ENCODE measurements around the gene ST6GALNAC3.

Gene ST6GALNAC3

GRCh38 chr1:76377247-76377646 lies 302.7 kb downstream of the ST6GALNAC3 start:
- H3K9ac ChIP-seq (ENCODE audit: low read length) = no peak overlapping the region

GRCh38 chr1:76379506-76379905 lies 305.0 kb downstream of the ST6GALNAC3 start:
- Histone ChIP-seq H3K4me1 (ENCODE audit: control insufficient read depth, insufficient read depth, low read length) (peaks cover 9% of the 10 kb centered on the region; the same call in 1 of the 2 replicates), H3K9ac (ENCODE audit: low read length) (no peak overlapping the region), H3K36me3 (ENCODE audit: control insufficient read depth, insufficient read depth, low read length) (no peaks in the 10 kb centered on the region), H3K9me3 (ENCODE audit: control insufficient read depth, insufficient read depth, low read depth, low read length) (no peaks in the 10 kb centered on the region), H3K27me3 (ENCODE audit: control insufficient read depth, insufficient read depth, low read length) (no peaks in the 10 kb centered on the region), H3K27ac (ENCODE audit: low read depth, low read length) (no peak overlapping the region), H3K4me3 (ENCODE audit: low read depth, low read length) (no peak overlapping the region)

More at GRCh38 chr1:76377247-76377646, 302.7 kb downstream of the ST6GALNAC3 start:
- Histone ChIP-seq H3K27me3 (ENCODE audit: control insufficient read depth, insufficient read depth, low read length) (no peaks in the 10 kb centered on the region), H3K27ac (ENCODE audit: low read depth, low read length) (no peak overlapping the region), H3K4me3 (ENCODE audit: low read depth, low read length) (no peak overlapping the region), H3K9me3 (ENCODE audit: control insufficient read depth, insufficient read depth, low read depth, low read length) (no peaks in the 10 kb centered on the region), H3K4me1 (ENCODE audit: control insufficient read depth, insufficient read depth, low read length) (peaks cover 15% of the 10 kb centered on the region; the same call in 1 of the 2 replicates), H3K36me3 (ENCODE audit: control insufficient read depth, insufficient read depth, low read length) (no peaks in the 10 kb centered on the region)

DNA sequence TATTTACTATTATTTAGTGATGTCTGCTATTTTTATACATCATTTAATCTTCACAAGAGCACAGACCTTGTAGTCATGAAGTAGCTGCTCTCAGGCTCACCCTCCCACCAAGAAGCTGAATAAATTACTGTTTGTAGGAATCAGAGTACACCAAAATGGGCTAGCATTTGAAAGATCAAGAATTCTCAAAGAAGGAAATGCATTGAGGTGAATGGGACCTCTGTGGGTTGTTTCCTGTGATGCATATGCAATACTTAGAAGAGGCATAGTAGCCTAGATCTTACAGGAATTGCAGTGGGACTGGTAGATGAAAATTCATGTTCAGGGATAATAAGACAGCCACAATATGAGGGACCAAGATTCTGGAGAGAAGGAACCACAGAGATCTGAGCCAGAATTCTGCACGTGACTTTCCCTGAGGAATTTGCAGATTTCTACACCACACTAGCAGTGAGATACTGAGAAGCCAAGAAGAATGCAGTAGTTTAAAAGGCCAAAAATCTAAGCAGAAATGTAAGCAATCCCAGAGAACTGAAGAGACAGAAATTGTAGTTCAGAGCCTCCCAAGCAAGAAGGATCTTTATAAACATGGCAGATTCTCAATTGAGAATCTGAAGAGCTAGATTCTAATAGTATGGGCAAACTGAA lies 307.0 kb downstream of the ST6GALNAC3 start:
- Histone ChIP-seq H3K4me3 (ENCODE audit: low read depth, low read length) (no peak overlapping the region), H3K4me1 (ENCODE audit: control insufficient read depth, insufficient read depth, low read length) (peaks cover 9% of the 10 kb centered on the region; the same call in 1 of the 2 replicates), H3K9me3 (ENCODE audit: control insufficient read depth, insufficient read depth, low read depth, low read length) (no peaks in the 10 kb centered on the region), H3K27ac (ENCODE audit: low read depth, low read length) (peak overlapping the region; percentile 34; the same call in 1 of the 2 replicates), H3K9ac (ENCODE audit: low read length) (no peak overlapping the region), H3K27me3 (ENCODE audit: control insufficient read depth, insufficient read depth, low read length) (no peaks in the 10 kb centered on the region), H3K36me3 (ENCODE audit: control insufficient read depth, insufficient read depth, low read length) (no peaks in the 10 kb centered on the region)

DNA sequence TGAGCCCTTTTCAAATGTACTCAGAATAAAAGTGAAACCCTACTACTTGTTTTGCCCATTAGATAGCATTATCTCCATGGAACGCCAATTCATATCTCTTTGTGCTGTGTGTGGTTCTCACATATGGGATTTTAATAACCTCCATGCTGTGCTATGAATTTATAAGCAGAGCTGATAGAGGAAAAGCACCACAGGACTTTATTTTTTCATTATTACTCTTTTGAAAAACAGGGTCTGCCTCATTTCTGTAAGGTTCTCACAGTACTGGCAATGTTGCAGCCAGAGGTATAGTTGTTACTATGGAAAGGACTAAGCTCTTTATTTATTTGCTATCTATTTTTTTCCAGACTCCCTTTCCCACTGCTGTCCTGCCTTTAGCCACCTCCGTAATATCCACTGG lies 313.7 kb downstream of the ST6GALNAC3 start:
- H3K9ac ChIP-seq (ENCODE audit: low read length) = no peak overlapping the region
- no peaks in the 10 kb centered on the region for H3K4me1 ChIP-seq (ENCODE audit: control insufficient read depth, insufficient read depth, low read length)
- H3K36me3 ChIP-seq (ENCODE audit: control insufficient read depth, insufficient read depth, low read length) = no peaks in the 10 kb centered on the region
- no peaks in the 10 kb centered on the region for H3K27me3 ChIP-seq (ENCODE audit: control insufficient read depth, insufficient read depth, low read length)
- H3K27ac ChIP-seq (ENCODE audit: low read depth, low read length) = no peak overlapping the region
- H3K4me3 ChIP-seq (ENCODE audit: low read depth, low read length) = no peak overlapping the region
- H3K9me3 ChIP-seq (ENCODE audit: control insufficient read depth, insufficient read depth, low read depth, low read length) = peaks cover 3% of the 10 kb centered on the region; the same call in 1 of the 2 replicates

- Histone ChIP-seq H3K9me3 (ENCODE audit: control insufficient read depth, insufficient read depth, low read depth, low read length) (peaks cover 3% of the 10 kb centered on the region; the same call in 1 of the 2 replicates), H3K4me1 (ENCODE audit: control insufficient read depth, insufficient read depth, low read length) (no peaks in the 10 kb centered on the region), H3K9ac (ENCODE audit: low read length) (no peak overlapping the region), H3K27ac (ENCODE audit: low read depth, low read length) (no peak overlapping the region), H3K27me3 (ENCODE audit: control insufficient read depth, insufficient read depth, low read length) (no peaks in the 10 kb centered on the region), H3K36me3 (ENCODE audit: control insufficient read depth, insufficient read depth, low read length) (no peaks in the 10 kb centered on the region), H3K4me3 (ENCODE audit: low read depth, low read length) (no peak overlapping the region)
Measured at GRCh38 chr1:76390456-76390855, 315.9 kb downstream of the ST6GALNAC3 start.

GRCh38 chr1:76395059-76395458 lies 320.5 kb downstream of the ST6GALNAC3 start:
- H3K27me3 ChIP-seq (ENCODE audit: control insufficient read depth, insufficient read depth, low read length) = no peaks in the 10 kb centered on the region
- no peak overlapping the region for H3K9ac ChIP-seq (ENCODE audit: low read length)
- no peak overlapping the region for H3K4me3 ChIP-seq (ENCODE audit: low read depth, low read length)

GRCh38 chr1:76402128-76402527 lies 327.6 kb downstream of the ST6GALNAC3 start:
- Histone ChIP-seq H3K27me3 (ENCODE audit: control insufficient read depth, insufficient read depth, low read length) (no peaks in the 10 kb centered on the region; the same call in 1 of the 2 replicates), H3K36me3 (ENCODE audit: control insufficient read depth, insufficient read depth, low read length) (no peaks in the 10 kb centered on the region), H3K27ac (ENCODE audit: low read depth, low read length) (no peak overlapping the region), H3K9me3 (ENCODE audit: control insufficient read depth, insufficient read depth, low read depth, low read length) (no peaks in the 10 kb centered on the region), H3K9ac (ENCODE audit: low read length) (no peak overlapping the region), H3K4me3 (ENCODE audit: low read depth, low read length) (no peak overlapping the region), H3K4me1 (ENCODE audit: control insufficient read depth, insufficient read depth, low read length) (no peaks in the 10 kb centered on the region)

More at GRCh38 chr1:76395059-76395458, 320.5 kb downstream of the ST6GALNAC3 start:
- H3K36me3 ChIP-seq (ENCODE audit: control insufficient read depth, insufficient read depth, low read length) = no peaks in the 10 kb centered on the region
- no peaks in the 10 kb centered on the region for H3K4me1 ChIP-seq (ENCODE audit: control insufficient read depth, insufficient read depth, low read length)
- no peak overlapping the region for H3K27ac ChIP-seq (ENCODE audit: low read depth, low read length)
- no peaks in the 10 kb centered on the region for H3K9me3 ChIP-seq (ENCODE audit: control insufficient read depth, insufficient read depth, low read depth, low read length)

DNA sequence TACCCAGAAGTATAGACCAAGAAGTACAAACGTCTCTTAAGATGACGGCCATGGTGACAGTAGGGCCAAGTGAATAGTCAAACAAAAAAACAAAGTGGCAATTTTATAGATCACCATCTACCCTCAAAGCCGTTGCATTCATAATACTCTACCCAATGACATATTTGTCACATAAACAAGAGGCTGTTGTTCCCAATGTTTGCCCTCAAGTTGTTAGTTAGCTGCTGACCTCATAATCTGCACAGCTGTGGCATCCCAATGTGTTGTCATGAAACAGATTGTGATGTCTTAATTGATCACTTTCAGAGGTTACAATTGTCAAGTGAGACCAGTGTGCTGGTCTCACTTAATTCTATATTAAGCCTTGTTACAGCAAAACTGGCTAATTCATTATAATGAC lies 333.8 kb downstream of the ST6GALNAC3 start:
- no peaks in the 10 kb centered on the region for H3K9me3 ChIP-seq (ENCODE audit: control insufficient read depth, insufficient read depth, low read depth, low read length)
- H3K4me3 ChIP-seq (ENCODE audit: low read depth, low read length) = no peak overlapping the region
- H3K36me3 ChIP-seq (ENCODE audit: control insufficient read depth, insufficient read depth, low read length) = no peaks in the 10 kb centered on the region
- H3K27me3 ChIP-seq (ENCODE audit: control insufficient read depth, insufficient read depth, low read length) = no peaks in the 10 kb centered on the region; the same call in 1 of the 2 replicates
- no peak overlapping the region for H3K27ac ChIP-seq (ENCODE audit: low read depth, low read length)
- H3K9ac ChIP-seq (ENCODE audit: low read length) = no peak overlapping the region
- H3K4me1 ChIP-seq (ENCODE audit: control insufficient read depth, insufficient read depth, low read length) = peaks cover 15% of the 10 kb centered on the region

DNA sequence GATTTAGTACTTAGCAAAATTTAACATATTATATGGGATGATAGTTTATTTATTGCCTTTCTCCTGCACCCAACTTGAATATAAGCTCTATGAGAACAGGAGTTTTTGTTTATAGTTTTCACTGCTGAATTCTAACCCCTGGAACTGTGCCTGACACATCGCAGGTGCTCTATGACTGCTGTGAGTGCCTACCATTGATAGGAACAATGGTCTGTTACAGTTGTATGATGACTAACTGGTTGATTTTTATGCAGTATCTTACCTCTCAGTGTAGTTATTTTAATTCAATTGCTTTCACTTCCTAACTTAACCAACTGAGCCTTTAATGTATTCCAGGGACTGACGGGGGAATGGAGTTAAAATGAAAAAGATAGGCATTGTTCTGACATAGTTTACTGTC lies 336.0 kb downstream of the ST6GALNAC3 start:
- H3K27ac ChIP-seq (ENCODE audit: low read depth, low read length) = no peak overlapping the region
- H3K4me1 ChIP-seq (ENCODE audit: control insufficient read depth, insufficient read depth, low read length) = peaks cover 15% of the 10 kb centered on the region
- H3K27me3 ChIP-seq (ENCODE audit: control insufficient read depth, insufficient read depth, low read length) = no peaks in the 10 kb centered on the region

DNA sequence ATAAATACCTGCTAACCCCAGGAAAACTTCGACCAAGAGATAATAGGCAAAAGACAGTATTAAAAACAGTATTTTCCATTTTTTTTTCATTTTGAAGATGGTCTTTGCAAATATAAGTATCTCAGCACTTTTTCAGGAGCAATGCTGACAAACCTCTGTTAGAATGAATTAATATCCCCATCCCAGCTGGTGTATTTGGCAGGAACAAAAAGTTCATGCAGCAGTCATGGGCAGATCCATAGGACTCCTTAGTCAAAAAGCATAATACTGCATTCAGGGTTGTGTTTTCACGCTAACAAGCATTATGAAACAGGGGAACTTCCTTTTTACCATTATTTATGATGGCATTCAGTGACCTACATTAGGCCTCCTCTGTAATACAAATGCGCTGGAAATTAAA lies 344.0 kb downstream of the ST6GALNAC3 start:
- Histone ChIP-seq H3K27me3 (ENCODE audit: control insufficient read depth, insufficient read depth, low read length) (no peaks in the 10 kb centered on the region), H3K9me3 (ENCODE audit: control insufficient read depth, insufficient read depth, low read depth, low read length) (no peaks in the 10 kb centered on the region), H3K4me1 (ENCODE audit: control insufficient read depth, insufficient read depth, low read length) (no peaks in the 10 kb centered on the region), H3K9ac (ENCODE audit: low read length) (no peak overlapping the region), H3K36me3 (ENCODE audit: control insufficient read depth, insufficient read depth, low read length) (no peaks in the 10 kb centered on the region), H3K4me3 (ENCODE audit: low read depth, low read length) (no peak overlapping the region), H3K27ac (ENCODE audit: low read depth, low read length) (no peak overlapping the region)

More for the DNA sequence above, 336.0 kb downstream of the ST6GALNAC3 start:
- no peaks in the 10 kb centered on the region for H3K9me3 ChIP-seq (ENCODE audit: control insufficient read depth, insufficient read depth, low read depth, low read length)
- no peak overlapping the region for H3K9ac ChIP-seq (ENCODE audit: low read length)
- no peak overlapping the region for H3K4me3 ChIP-seq (ENCODE audit: low read depth, low read length)
- H3K36me3 ChIP-seq (ENCODE audit: control insufficient read depth, insufficient read depth, low read length) = no peaks in the 10 kb centered on the region

DNA sequence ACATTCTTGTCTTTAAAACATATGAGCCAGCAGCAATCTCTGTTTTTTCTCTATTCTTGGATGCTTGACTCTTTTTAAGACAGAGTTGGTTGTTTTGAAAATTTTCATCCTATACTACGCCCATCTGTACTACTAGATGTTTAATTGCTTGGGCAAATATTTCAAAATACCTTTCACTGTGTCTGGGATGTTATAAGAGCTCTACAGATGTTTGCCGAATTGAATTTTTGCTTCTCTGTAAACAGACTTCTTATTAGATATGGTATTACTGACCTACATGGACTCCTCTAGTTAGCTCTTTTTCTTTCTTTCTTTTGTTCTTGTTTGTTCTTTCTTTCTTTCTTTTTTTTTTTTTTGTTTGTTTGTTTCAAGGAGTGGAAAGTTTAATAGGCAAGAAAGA lies 345.1 kb downstream of the ST6GALNAC3 start:
- no peaks in the 10 kb centered on the region for H3K27me3 ChIP-seq (ENCODE audit: control insufficient read depth, insufficient read depth, low read length)
- H3K4me3 ChIP-seq (ENCODE audit: low read depth, low read length) = no peak overlapping the region
- no peak overlapping the region for H3K9ac ChIP-seq (ENCODE audit: low read length)
- H3K36me3 ChIP-seq (ENCODE audit: control insufficient read depth, insufficient read depth, low read length) = no peaks in the 10 kb centered on the region
- no peak overlapping the region for H3K27ac ChIP-seq (ENCODE audit: low read depth, low read length)
- H3K4me1 ChIP-seq (ENCODE audit: control insufficient read depth, insufficient read depth, low read length) = no peaks in the 10 kb centered on the region; the same call in 1 of the 2 replicates
- no peaks in the 10 kb centered on the region for H3K9me3 ChIP-seq (ENCODE audit: control insufficient read depth, insufficient read depth, low read depth, low read length)

Measured in HUES6 (cell line).